ENCODE results near the gene SMAD7.

SMAD7 gene

GRCh38 chr18:48921305-48922225 lies 29.2 kb downstream of the SMAD7 start:
- H3K27ac ChIP-seq: no peak overlapping the region
- TF ChIP-seq CTCF (conservative IDR thresholded peaks at IDR 0.05): no peak

GRCh38 chr18:48920408-48921038 lies 30.2 kb downstream of the SMAD7 start:
- no peak overlapping the region for H3K27ac ChIP-seq
- TF ChIP-seq CTCF (conservative IDR thresholded peaks at IDR 0.05): no peak

- TF ChIP-seq CTCF (conservative IDR thresholded peaks at IDR 0.05): no peak
- no peak overlapping the region for H3K27ac ChIP-seq
These were observed 31.2 kb downstream of the SMAD7 start for GRCh38 chr18:48919547-48919946.

- H3K27ac ChIP-seq: no peak overlapping the region
- no peak for TF ChIP-seq CTCF (conservative IDR thresholded peaks at IDR 0.05)
These were observed 31.9 kb downstream of the SMAD7 start for GRCh38 chr18:48918660-48919456.

- H3K27ac ChIP-seq: no peak overlapping the region
- no peak for TF ChIP-seq CTCF (conservative IDR thresholded peaks at IDR 0.05)
These were observed 32.9 kb downstream of the SMAD7 start for GRCh38 chr18:48917579-48918517.

- TF ChIP-seq CTCF (conservative IDR thresholded peaks at IDR 0.05): no peak
- no peak overlapping the region for H3K27ac ChIP-seq
These were observed 34.9 kb downstream of the SMAD7 start for GRCh38 chr18:48915626-48916425.

Data from VCaP (cell line).